GM21825 (cell line): Measurements from ENCODE around the gene NSG1.
A peak's percentile ranks its signal among the peaks of the same experiment; 100 is the strongest.
"Not testable (repeated sequence)": the region's sequence is repeated elsewhere in the genome, so short reads cannot be mapped to it uniquely, and the experiment has no call there.

Experiments used
- ATAC-seq: cut with Tn5 transposase; IDR thresholded peaks from one replicate; pipeline ENCODE4 v1.9.1; 2021; ENCODE audit warnings: mild to moderate bottlenecking, moderate library complexity; ENCODE audit not compliant: unreplicated experiment

Gene NSG1

GRCh38 chr4:4386736-4387392, at the start of gene NSG1:
Gene NSG1, plus strand, starts transcription at chr4:4387102. Its CDS starts 528 bp downstream, at chr4:4387630.
- ATAC-seq = no peak

- ATAC-seq = no peak
Observed at GRCh38 chr4:4338210-4339001, 48.5 kb upstream of the NSG1 start.

- ATAC-seq = no peak
Observed at GRCh38 chr4:4339504-4340085, 47.3 kb upstream of the NSG1 start.

GRCh38 chr4:4341861-4342650, 44.8 kb upstream of the NSG1 start:
- no peak for ATAC-seq

GRCh38 chr4:4343038-4343437, 43.9 kb upstream of the NSG1 start:
- no peak for ATAC-seq

- peak; percentile 85 for ATAC-seq
Observed at GRCh38 chr4:4344915-4345527, 41.9 kb upstream of the NSG1 start.

GRCh38 chr4:4347585-4347984, 39.3 kb upstream of the NSG1 start:
- no peak for ATAC-seq

GRCh38 chr4:4348585-4348984, 38.3 kb upstream of the NSG1 start:
- ATAC-seq = not testable (repeated sequence)

- no peak for ATAC-seq
Observed at GRCh38 chr4:4349867-4350266, 37.0 kb upstream of the NSG1 start.

GRCh38 chr4:4350909-4351308, 36.0 kb upstream of the NSG1 start:
- no peak for ATAC-seq

- ATAC-seq = no peak
Observed at GRCh38 chr4:4355302-4355701, 31.6 kb upstream of the NSG1 start.

- no peak for ATAC-seq
Observed at GRCh38 chr4:4356106-4357041, 30.5 kb upstream of the NSG1 start.

GRCh38 chr4:4358093-4358854, 28.6 kb upstream of the NSG1 start:
- no peak for ATAC-seq

- ATAC-seq = no peak
Observed at GRCh38 chr4:4361883-4362282, 25.0 kb upstream of the NSG1 start.

GRCh38 chr4:4362991-4363697, 23.8 kb upstream of the NSG1 start:
- ATAC-seq = no peak

- no peak for ATAC-seq
Observed at GRCh38 chr4:4364061-4364460, 22.8 kb upstream of the NSG1 start.

GRCh38 chr4:4364486-4365208, 22.3 kb upstream of the NSG1 start:
- ATAC-seq = no peak
